ENCODE data around the gene SLC2A5. TPM values are rescaled to one million over a fixed set of nuclear protein-coding genes. Genes with fewer than 3 reads are reported as not detected.

SLC2A5 gene
- total and polyA plus RNA-seq, 2 of the 4 experiments (the other 2 are of a cell fraction), result 0.03 to 0.18 TPM

DNA sequence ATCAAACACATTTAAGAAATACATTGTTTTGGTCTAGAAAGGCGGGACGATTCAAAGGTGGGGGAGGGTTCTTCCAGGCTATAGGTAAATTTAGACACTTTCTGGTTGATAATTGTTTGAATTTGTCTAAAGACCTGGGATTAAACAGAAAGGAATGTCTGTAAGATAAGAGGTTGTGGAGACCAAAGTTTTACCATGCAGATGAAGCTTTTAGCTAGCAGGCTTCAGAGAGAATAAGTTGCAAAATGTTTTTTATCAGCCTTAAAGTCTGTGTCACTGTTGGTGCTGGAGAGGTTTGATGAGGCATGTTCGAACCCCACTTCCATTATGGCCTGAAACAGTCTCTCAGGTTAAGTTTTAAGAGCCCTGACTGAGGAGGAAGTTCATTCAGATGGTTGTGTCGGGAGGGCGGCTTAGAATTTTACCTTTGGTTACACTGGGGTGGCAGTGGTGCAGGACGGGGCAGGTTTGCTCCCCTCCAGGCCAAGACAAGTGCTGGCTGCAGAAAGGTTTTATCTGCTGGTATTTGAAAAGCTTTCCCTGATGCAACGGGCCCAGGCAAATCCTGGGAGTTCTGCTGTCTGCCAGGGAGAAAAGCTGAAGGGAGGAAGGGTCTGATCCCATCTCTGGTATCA is 16.0 kb upstream of the SLC2A5 start:
- Histone ChIP-seq H2BK15ac (ENCODE audit: low read depth, low read length) (no peak overlapping the region), H2AK9ac (replicated peaks; ENCODE audit: low read depth, low read length, poor library complexity) (no peak overlapping the region), H3K4me3 (ENCODE audit: insufficient read depth, low read depth, low read length) (no peak overlapping the region), H3K36me3 (ENCODE audit: control insufficient read depth, insufficient read depth, low read length) (no peaks in the 10 kb centered on the region), H3K27ac (ENCODE audit: insufficient read depth, low read length) (no peak overlapping the region), H3K23ac (ENCODE audit: low read depth, low read length) (no peak overlapping the region), H3K4me1 (ENCODE audit: control insufficient read depth, insufficient read depth, low read length) (peaks cover 8% of the 10 kb centered on the region), H3K9ac (ENCODE audit: low read depth, low read length) (no peak overlapping the region), H3K4ac (ENCODE audit: low read depth, low read length) (no peak overlapping the region), H2BK120ac (ENCODE audit: low read depth, low read length) (no peak overlapping the region), H2BK5ac (ENCODE audit: low read depth, low read length, poor library complexity, severe bottlenecking) (no peak overlapping the region), H3K18ac (ENCODE audit: low read depth, low read length) (no peak overlapping the region), H3K27me3 (ENCODE audit: control insufficient read depth, insufficient read depth, low read length) (peaks cover 17% of the 10 kb centered on the region), H3K9me1 (ENCODE audit: insufficient read depth, low read length) (no peaks in the 10 kb centered on the region), H3K79me1 (ENCODE audit: low read depth in 1 of 2, low read length in 2 of 2) (no peaks in the 10 kb centered on the region), H2AK5ac (ENCODE audit: low read depth, low read length) (no peak overlapping the region), H3K14ac (replicated peaks; ENCODE audit: low read depth, low read length) (no peak overlapping the region), H2BK20ac (ENCODE audit: low read depth, low read length) (no peak overlapping the region), H4K5ac (ENCODE audit: low read depth, low read length) (no peak overlapping the region), H3K4me2 (ENCODE audit: low read depth, low read length) (no peak overlapping the region), H3K56ac (ENCODE audit: extremely low read depth, insufficient read depth, low read length) (no peak overlapping the region; the same call in 1 of the 2 replicates), H4K8ac (ENCODE audit: low read depth in 2 of 2, low read length in 2 of 2) (no peak overlapping the region), H3K9me3 (ENCODE audit: control insufficient read depth, insufficient read depth, low read length) (peaks cover 6% of the 10 kb centered on the region), H2AFZ (replicated peaks; ENCODE audit: low read length, poor library complexity) (no peak overlapping the region), H4K91ac (ENCODE audit: insufficient read depth, low read depth, low read length) (no peak overlapping the region), H4K20me1 (ENCODE audit: insufficient read depth, low read length) (no peaks in the 10 kb centered on the region)
- POLR2A ChIA-PET (ENCODE audit: unreplicated experiment), result no interaction called here
- CTCF ChIA-PET, result no interaction called here
- intact Hi-C loops (cut with micrococcal nuclease), result no loop called here
- DNase-seq (no peak), ATAC-seq (ENCODE audit: low read depth) (peak; percentile 56)
- no TSS peak for BruUV-seq (replicated peaks)
- WGBS, 2 experiments (ENCODE audit: extremely low coverage in 2 of 2, insufficient read length in 1 of 2), result 100% methylated on average over 1 of the region's 7 CpGs; no CpG with 5 or more reads in 1 of the 2 experiments
- in situ Hi-C loops (cut with MboI; ENCODE audit: low sequenced_read_pairs), result no loop called here
- TF ChIP-seq RFX5 (IDR thresholded peaks at IDR 0.05; ENCODE audit: low read depth, low read length), result no peak
- no peak for TF ChIP-seq RAD21 (IDR thresholded peaks at IDR 0.05; ENCODE audit: low read length)
- TF ChIP-seq SMC3 (IDR thresholded peaks at IDR 0.05; ENCODE audit: low read depth, low read length), result no peak
- no peak for TF ChIP-seq BHLHE40 (IDR thresholded peaks at IDR 0.05; ENCODE audit: low read depth, low read length)
- TF ChIP-seq RCOR1 (IDR thresholded peaks at IDR 0.05; ENCODE audit: insufficient replicate concordance, low read length), result no peak
- no peak for TF ChIP-seq MAZ (IDR thresholded peaks at IDR 0.05; ENCODE audit: borderline replicate concordance, low read depth, low read length)
- TF ChIP-seq FOS (IDR thresholded peaks at IDR 0.05; ENCODE audit: low read depth, low read length), result no peak
- dilution Hi-C loops (cut with HindIII; ENCODE audit: low sequenced_read_pairs, unreplicated experiment), result no loop called here
